GM18868 (cell line): ENCODE data around the gene SLC22A6.
"Not testable (repeated sequence)": the region's sequence is repeated elsewhere in the genome, so short reads cannot be mapped to it uniquely, and the experiment has no call there.

ENCODE experiments used
- ATAC-seq: cut with Tn5 transposase; IDR thresholded peaks from one replicate; pipeline ENCODE4 v1.9.1; 2021; ENCODE audit warnings: mild to moderate bottlenecking, moderate library complexity; ENCODE audit not compliant: unreplicated experiment

The SLC22A6 gene

DNA sequence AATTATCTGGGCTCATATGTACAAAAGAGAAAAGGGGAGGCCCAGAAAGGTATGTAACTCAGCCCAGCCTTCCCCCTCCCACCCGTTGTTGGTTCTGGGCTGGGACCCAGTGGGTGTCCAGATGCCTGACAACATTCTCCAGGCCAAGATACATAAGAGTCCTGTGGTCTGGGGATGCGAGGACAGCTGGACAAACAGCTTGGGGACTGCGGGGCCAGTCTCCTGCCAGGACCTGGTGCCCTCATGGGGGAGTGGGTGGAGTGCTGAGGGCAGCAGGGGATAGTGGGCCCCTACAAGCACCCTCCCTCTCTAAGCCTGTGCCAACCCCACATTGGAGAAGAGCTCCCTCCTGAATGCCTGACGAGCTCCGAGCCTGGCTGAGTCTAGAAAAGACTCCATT is 3.5 kb upstream of the SLC22A6 start:
- ATAC-seq, result no peak

- ATAC-seq, result no peak
Observed at GRCh38 chr11:62985041-62985750, 429 bp upstream of the SLC22A6 start.

DNA sequence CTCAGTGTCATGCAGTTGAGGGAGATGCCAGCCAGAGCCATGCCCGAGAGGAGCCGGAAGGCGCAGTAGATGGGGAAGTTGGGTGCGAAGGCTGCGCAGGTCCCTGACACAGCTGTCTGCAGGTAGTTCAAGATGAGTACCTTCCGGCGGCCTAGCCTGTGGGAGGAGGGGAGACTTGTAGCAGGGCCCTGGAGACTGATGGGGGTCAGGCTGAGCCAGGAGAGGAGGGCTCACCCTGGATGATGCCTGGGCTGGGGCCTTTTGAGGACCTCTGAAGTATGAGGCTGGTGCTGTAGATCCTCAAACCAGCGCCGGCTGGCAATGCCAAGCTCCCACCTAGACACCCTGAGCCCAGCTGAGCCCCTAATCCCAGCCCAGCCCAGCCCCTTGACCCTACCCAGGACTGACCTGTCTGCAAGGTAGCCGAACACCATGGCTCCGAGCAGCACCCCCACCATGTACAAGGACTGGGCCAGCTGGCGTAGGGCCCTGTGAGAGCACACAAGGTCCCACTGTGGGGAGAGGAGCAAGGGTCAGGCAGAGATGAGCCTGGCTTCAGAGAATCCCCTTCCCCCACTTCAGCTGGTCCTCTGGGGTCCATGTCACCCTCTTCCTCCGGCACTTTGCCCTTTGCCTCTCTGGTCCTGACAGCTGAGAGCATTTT is 1.1 kb downstream of the SLC22A6 start:
- ATAC-seq, result no peak

DNA sequence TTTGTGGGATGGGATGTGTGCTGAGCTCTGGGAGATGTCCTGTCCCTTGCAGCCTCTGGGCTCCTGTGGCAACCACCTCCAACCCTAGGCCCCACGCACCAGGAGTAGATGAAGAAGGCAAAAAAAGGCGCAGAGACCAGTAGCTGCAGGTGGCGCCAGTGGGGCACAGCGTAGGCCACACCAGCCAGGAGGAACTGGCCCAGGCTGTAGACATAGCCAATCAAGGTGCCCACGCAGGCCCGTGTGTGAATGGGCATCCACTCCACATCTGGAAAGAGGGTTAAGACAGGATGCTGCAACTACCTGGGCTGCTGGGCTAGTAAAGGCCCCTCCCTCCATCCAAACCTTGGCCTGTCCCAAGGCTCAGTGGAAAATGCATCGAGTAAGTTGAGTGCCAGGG is 3.0 kb downstream of the SLC22A6 start:
- no peak for ATAC-seq

DNA sequence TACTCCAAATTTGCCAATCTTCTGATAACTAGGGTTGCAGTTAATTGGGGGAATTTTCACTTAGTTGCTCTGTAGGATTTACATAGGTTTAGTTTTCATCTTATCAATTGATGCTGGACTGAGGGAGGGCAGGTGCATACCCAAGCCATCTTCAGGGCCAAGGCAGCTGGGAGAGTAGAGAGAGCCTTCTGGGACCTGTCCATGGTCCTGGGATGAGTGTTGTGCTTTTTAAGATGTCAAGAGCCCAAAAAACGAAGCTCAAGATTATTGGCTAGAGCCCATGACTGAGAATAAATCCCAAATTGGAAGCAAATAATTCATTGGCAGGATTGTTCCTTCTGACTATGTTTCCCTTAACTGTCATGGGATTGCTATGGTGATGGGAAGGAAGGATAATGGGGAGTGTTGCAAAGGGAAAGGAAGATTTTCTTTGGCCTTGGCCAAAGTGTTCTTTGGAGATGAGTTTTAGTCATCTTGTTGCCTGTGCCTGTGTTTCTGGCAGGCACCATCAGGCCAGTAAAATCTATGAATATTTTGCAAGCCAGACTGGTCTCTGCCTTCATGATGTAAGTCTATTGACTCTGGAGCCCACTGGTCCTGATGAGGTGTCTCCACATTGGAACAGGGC is 4.5 kb downstream of the SLC22A6 start:
- ATAC-seq, result no peak

GRCh38 chr11:62976109-62976508 is 8.7 kb downstream of the SLC22A6 start:
- ATAC-seq, result no peak

GRCh38 chr11:62974848-62975522 is 9.8 kb downstream of the SLC22A6 start:
- ATAC-seq, result no peak

- ATAC-seq, result no peak
Observed at GRCh38 chr11:62965574-62965973, 19.2 kb downstream of the SLC22A6 start.

- ATAC-seq, result no peak
Observed at GRCh38 chr11:62962391-62962790, 22.4 kb downstream of the SLC22A6 start.

GRCh38 chr11:62961017-62961570 is 23.7 kb downstream of the SLC22A6 start:
- no peak for ATAC-seq

- no peak for ATAC-seq
Observed at GRCh38 chr11:62959422-62959980, 25.3 kb downstream of the SLC22A6 start.

GRCh38 chr11:62958547-62959421 is 26.0 kb downstream of the SLC22A6 start:
- no peak for ATAC-seq

DNA sequence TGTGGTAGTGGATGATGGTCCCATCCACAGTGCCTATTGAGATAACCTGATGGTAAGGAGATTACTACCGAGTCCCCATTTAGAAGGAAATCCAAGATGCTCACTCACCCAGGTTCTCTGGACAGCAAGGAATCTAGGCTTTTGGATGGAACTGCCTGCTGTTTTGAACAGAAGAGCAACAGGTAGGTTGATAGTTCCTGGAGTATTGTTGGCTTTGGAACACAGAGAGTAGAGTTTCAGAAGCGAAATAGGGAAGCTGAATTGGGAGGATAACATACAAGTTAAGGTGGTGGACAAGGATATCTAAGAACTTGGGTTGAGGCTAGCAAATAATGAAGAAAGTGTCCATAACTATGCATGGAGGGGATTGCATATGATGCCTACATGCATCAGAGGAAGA is 27.6 kb downstream of the SLC22A6 start:
- ATAC-seq, result no peak

- ATAC-seq, result no peak
Observed at GRCh38 chr11:62954478-62954877, 30.3 kb downstream of the SLC22A6 start.

DNA sequence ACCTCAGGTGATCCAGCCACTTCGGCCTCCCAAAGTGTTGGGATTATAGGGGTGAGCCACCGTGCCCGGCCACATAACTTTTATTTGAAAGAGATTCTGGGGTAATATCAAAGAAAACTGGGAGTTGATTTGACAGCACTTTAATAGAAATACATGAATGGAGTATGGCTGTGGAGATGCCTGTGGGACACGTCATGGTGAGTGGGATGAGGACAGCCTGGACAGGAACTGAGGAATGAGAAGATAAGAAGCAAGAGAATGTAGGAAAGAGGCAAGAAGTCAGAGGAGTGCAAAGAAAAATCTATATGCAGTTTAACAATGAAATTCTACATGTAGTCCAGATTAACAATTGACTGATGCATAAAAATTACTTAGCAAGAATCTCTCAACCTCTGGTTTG is 31.0 kb downstream of the SLC22A6 start:
- ATAC-seq, result no peak

GRCh38 chr11:62948765-62949320 is 35.9 kb downstream of the SLC22A6 start:
- no peak for ATAC-seq

- not testable (repeated sequence) for ATAC-seq
Observed at GRCh38 chr11:62945538-62945937, 39.2 kb downstream of the SLC22A6 start.

DNA sequence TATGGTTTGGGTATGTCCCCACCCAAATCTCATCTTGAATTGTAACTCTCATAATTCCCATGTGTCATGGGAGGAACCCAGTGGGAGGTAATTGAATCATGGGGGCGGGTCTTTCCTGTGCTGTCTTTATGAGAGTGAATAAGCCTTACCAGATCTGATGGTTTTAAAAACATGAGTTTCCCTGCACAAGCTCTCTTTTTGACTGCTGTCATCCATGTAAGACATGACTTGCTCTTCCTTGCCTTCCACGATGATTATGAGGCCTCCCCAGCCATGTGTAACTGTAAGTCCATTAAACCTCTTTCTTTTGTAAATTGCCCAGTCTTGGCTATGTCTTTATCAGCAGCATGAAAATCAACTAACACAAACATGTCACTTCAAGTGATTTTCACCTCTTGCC is 47.2 kb downstream of the SLC22A6 start:
- ATAC-seq, result not testable (repeated sequence)

DNA sequence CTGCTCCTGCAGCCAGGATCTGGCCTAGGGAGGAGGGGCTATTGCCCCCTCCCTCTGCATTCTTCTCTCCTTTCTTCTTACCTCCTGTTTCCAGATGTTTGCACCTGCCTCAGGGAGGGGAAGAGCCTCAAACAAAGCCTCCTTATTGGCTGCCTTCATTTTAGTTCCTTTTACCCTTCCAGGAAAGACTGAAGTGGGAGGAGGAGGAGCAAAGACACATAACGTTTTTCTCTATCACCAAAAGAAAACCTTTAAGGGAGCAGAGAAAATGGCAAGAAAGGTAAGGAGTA is 50.3 kb downstream of the SLC22A6 start:
- no peak for ATAC-seq
